ENCODE results near the gene PKP4.

PKP4 gene

DNA sequence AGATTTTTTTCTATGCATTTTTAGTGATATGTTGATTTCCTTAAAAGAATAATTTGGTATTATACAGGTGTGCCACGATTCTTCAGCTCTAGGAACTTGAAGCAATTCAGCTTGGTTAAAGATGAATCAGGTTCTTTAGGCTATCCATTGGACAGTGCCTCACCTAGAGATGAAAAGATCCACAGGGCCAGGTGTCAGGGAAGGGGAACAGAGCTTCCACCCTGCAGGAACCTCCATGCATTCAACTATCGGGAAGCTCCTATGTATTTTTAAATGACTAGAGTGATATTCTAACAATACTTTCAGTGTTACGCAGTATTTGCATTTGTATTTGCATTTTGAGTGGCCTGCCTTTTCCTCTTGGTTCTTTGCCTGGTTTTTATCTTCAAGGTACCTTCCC is 40.2 kb downstream of the PKP4 start:
- no peaks in the 10 kb centered on the region for H3K79me2 ChIP-seq (ENCODE audit: insufficient read depth, low read length)
- no peaks in the 10 kb centered on the region for H4K20me1 ChIP-seq (ENCODE audit: low read depth, low read length)
- H3K4me2 ChIP-seq (ENCODE audit: low read depth, low read length, poor library complexity, severe bottlenecking) = no peak overlapping the region
- H3K4me3 ChIP-seq (ENCODE audit: insufficient read depth, low read length, poor library complexity, severe bottlenecking) = no peak overlapping the region
- no peak overlapping the region for H2AFZ ChIP-seq (ENCODE audit: low read depth, low read length, severe bottlenecking)
- no peaks in the 10 kb centered on the region for H3K9me3 ChIP-seq (ENCODE audit: insufficient read depth, low read length)
- no peaks in the 10 kb centered on the region for H3K36me3 ChIP-seq (ENCODE audit: low read length)
- H3F3A ChIP-seq (ENCODE audit: insufficient read depth) = no peaks in the 10 kb centered on the region
- H3K9ac ChIP-seq (ENCODE audit: low read length) = no peak overlapping the region
- no peak overlapping the region for H3K27ac ChIP-seq (ENCODE audit: low read depth, low read length)
- no peaks in the 10 kb centered on the region for H3K9me2 ChIP-seq (replicated peaks; ENCODE audit: insufficient read depth, low read length)
- no peaks in the 10 kb centered on the region for H3K27me3 ChIP-seq (ENCODE audit: low read length)
- no peak for TF ChIP-seq EZH2phosphoT487 (conservative IDR thresholded peaks at IDR 0.05; ENCODE audit: low read length)
- TF ChIP-seq, protein P1, sequence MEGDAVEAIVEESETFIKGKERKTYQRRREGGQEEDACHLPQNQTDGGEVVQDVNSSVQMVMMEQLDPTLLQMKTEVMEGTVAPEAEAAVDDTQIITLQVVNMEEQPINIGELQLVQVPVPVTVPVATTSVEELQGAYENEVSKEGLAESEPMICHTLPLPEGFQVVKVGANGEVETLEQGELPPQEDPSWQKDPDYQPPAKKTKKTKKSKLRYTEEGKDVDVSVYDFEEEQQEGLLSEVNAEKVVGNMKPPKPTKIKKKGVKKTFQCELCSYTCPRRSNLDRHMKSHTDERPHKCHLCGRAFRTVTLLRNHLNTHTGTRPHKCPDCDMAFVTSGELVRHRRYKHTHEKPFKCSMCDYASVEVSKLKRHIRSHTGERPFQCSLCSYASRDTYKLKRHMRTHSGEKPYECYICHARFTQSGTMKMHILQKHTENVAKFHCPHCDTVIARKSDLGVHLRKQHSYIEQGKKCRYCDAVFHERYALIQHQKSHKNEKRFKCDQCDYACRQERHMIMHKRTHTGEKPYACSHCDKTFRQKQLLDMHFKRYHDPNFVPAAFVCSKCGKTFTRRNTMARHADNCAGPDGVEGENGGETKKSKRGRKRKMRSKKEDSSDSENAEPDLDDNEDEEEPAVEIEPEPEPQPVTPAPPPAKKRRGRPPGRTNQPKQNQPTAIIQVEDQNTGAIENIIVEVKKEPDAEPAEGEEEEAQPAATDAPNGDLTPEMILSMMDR (IDR thresholded peaks at IDR 0.05; ENCODE audit: insufficient read depth, low read length, poor library complexity, severe bottlenecking) = no peak

DNA sequence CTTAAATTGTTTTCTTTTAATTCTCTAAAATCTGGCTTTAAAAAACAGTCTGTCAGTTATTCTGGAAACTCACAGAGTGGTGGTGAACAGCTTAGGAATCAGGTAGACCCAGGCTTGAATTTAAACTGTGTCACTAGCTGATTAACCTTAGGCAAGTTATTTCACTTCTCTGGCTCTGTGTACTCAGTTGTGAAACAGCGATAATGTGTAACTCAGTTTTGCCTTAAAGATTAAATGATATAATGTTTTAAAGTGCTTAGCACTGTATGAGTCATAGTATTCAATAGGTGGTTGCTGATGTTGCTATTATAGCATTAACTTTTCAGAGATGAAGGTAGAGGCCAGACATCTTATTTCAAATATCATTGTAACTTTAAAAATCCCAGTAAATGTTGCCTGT is 40.7 kb downstream of the PKP4 start:
- Histone ChIP-seq H3K9ac (ENCODE audit: low read length) (no peak overlapping the region), H3K4me3 (ENCODE audit: insufficient read depth, low read length, poor library complexity, severe bottlenecking) (no peak overlapping the region), H3K27ac (ENCODE audit: low read depth, low read length) (no peak overlapping the region), H3K27me3 (ENCODE audit: low read length) (no peaks in the 10 kb centered on the region), H3K4me2 (ENCODE audit: low read depth, low read length, poor library complexity, severe bottlenecking) (no peak overlapping the region), H3F3A (ENCODE audit: insufficient read depth) (no peaks in the 10 kb centered on the region), H3K79me2 (ENCODE audit: insufficient read depth, low read length) (no peaks in the 10 kb centered on the region), H4K20me1 (ENCODE audit: low read depth, low read length) (no peaks in the 10 kb centered on the region), H2AFZ (ENCODE audit: low read depth, low read length, severe bottlenecking) (no peak overlapping the region), H3K9me2 (replicated peaks; ENCODE audit: insufficient read depth, low read length) (no peaks in the 10 kb centered on the region), H3K36me3 (ENCODE audit: low read length) (no peaks in the 10 kb centered on the region), H3K9me3 (ENCODE audit: insufficient read depth, low read length) (no peaks in the 10 kb centered on the region)
- TF ChIP-seq EZH2phosphoT487 (conservative IDR thresholded peaks at IDR 0.05; ENCODE audit: low read length) = no peak
- TF ChIP-seq, protein P1 (IDR thresholded peaks at IDR 0.05; ENCODE audit: insufficient read depth, low read length, poor library complexity, severe bottlenecking) = no peak

DNA sequence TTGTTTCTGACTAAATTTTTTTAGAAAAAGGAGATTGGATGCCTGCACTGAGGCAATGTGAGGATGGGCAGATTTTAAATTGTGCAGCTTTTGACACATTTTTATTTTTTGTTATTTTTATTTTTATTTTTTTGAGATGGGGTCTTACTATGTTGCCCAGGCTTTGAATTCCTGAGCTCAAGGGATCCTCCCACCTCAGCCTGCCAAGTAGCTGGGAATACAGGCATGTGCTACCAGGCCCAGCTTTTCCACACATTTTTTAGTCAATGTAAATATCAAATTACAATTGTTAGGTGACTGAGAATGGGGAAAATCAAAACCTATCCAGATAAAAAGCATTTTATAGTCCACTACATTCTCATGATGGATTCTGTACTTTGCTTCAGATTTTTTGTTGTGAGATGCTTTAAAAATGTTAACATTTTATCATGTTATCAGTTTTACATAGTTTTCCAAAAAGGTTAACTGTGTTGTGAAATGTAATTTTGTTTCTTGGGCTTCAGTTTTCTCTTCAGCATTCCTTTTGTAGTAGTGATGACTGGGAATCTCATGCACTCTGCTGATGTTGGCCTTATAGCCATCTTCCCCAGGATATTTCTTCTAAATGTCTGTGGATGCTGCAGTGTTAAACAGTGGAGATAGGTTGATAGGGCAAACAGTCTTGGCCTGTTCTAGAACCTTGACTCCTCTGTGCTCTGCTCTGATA is 41.4 kb downstream of the PKP4 start:
- no peaks in the 10 kb centered on the region for H3K9me3 ChIP-seq (ENCODE audit: insufficient read depth, low read length)
- no peak overlapping the region for H3K4me3 ChIP-seq (ENCODE audit: insufficient read depth, low read length, poor library complexity, severe bottlenecking)
- no peak overlapping the region for H3K27ac ChIP-seq (ENCODE audit: low read depth, low read length)
- H2AFZ ChIP-seq (ENCODE audit: low read depth, low read length, severe bottlenecking) = no peak overlapping the region
- no peaks in the 10 kb centered on the region for H3F3A ChIP-seq (ENCODE audit: insufficient read depth)
- no peaks in the 10 kb centered on the region for H3K9me2 ChIP-seq (replicated peaks; ENCODE audit: insufficient read depth, low read length)
- no peaks in the 10 kb centered on the region for H3K79me2 ChIP-seq (ENCODE audit: insufficient read depth, low read length)
- H4K20me1 ChIP-seq (ENCODE audit: low read depth, low read length) = no peaks in the 10 kb centered on the region
- H3K27me3 ChIP-seq (ENCODE audit: low read length) = no peaks in the 10 kb centered on the region
- H3K36me3 ChIP-seq (ENCODE audit: low read length) = no peaks in the 10 kb centered on the region
- H3K9ac ChIP-seq (ENCODE audit: low read length) = no peak overlapping the region
- no peak for TF ChIP-seq EZH2phosphoT487 (conservative IDR thresholded peaks at IDR 0.05; ENCODE audit: low read length)
- TF ChIP-seq, protein P1 (IDR thresholded peaks at IDR 0.05; ENCODE audit: insufficient read depth, low read length, poor library complexity, severe bottlenecking) = no peak
- H3K4me2 ChIP-seq (ENCODE audit: low read depth, low read length, poor library complexity, severe bottlenecking) = no peak overlapping the region
